Neural progenitor cell (in vitro differentiated cells): ENCODE results near the gene CDS2. TPM values are rescaled to one million over a fixed set of nuclear protein-coding genes. Genes with fewer than 3 reads are reported as not detected.

Experiments
- DNase-seq: peaks from one replicate; pipeline ENCODE4 v3.0.0-alpha.2; 2016; ENCODE audit warnings: low spot score
- H2AFZ ChIP-seq: fragments of 200-600 bp; sonication (generic); replicated peaks from 2 replicates; pipeline ENCODE4 v1.6.1; 2016; ENCODE audit warnings: antibody characterized with exemption
- H3F3A ChIP-seq: fragments of 200-600 bp; sonication (generic); 2 replicates; pipeline ENCODE4 v1.6.1; 2016; ENCODE audit warnings: antibody characterized with exemption, low read depth
- H3K27ac ChIP-seq: fragments of 200-600 bp; sonication (generic); 2 replicates; pipeline ENCODE4 v1.5.1; 2016; ENCODE audit warnings: mild to moderate bottlenecking
- H3K27me3 ChIP-seq: fragments of 200-600 bp; sonication (generic); 2 replicates; pipeline ENCODE4 v1.6.1; 2016; ENCODE audit warnings: mild to moderate bottlenecking, moderate library complexity
- H3K36me3 ChIP-seq: fragments of 200-600 bp; sonication (generic); 2 replicates; pipeline ENCODE4 v1.5.1; 2016
- H3K4me1 ChIP-seq: fragments of 200-600 bp; sonication (generic); 2 replicates; pipeline ENCODE4 v1.6.1; 2016; ENCODE audit warnings: mixed run types
- H3K4me2 ChIP-seq: fragments of 200-600 bp; sonication (generic); 2 replicates; pipeline ENCODE4 v1.6.1; 2016
- H3K4me3 ChIP-seq: fragments of 200-600 bp; sonication (generic); 2 replicates; pipeline ENCODE4 v1.5.1; 2016
- H3K79me2 ChIP-seq: fragments of 200-600 bp; sonication (generic); 2 replicates; pipeline ENCODE4 v1.6.1; 2016; ENCODE audit warnings: low read depth
- H3K9ac ChIP-seq: fragments of 200-600 bp; sonication (generic); 2 replicates; pipeline ENCODE4 v1.6.1; 2016
- H3K9me3 ChIP-seq: fragments of 200-600 bp; sonication (generic); 2 replicates; pipeline ENCODE4 v1.5.1; 2016; ENCODE audit warnings: low read depth
- H4K20me1 ChIP-seq: fragments of 200-600 bp; sonication (generic); 2 replicates; pipeline ENCODE4 v1.6.1; 2016; ENCODE audit warnings: low read depth
- H3K27ac Mint-ChIP-seq: 3 replicates; pipeline ENCODE4 v1.8.0; 2021; ENCODE audit warnings: mixed read lengths
- H3K27me3 Mint-ChIP-seq: 2 replicates; pipeline ENCODE4 v1.8.0; 2022; ENCODE audit warnings: low read depth, mild to moderate bottlenecking, inconsistent platforms, moderate library complexity, mixed read lengths; ENCODE audit not compliant: insufficient read depth
- H3K36me3 Mint-ChIP-seq: 3 replicates; pipeline ENCODE4 v1.8.0; 2021; ENCODE audit warnings: mixed read lengths
- H3K4me1 Mint-ChIP-seq: 3 replicates; pipeline ENCODE4 v1.8.0; 2021; ENCODE audit warnings: mixed read lengths
- H3K4me3 Mint-ChIP-seq: 3 replicates; pipeline ENCODE4 v1.8.0; 2021; ENCODE audit warnings: mild to moderate bottlenecking, moderate library complexity, mixed read lengths
- H3K9me3 Mint-ChIP-seq: 3 replicates; pipeline ENCODE4 v1.8.0; 2020; ENCODE audit warnings: mixed read lengths
- EZH2 ChIP-seq: fragments of 200-600 bp; sonication (generic); IDR thresholded peaks from 2 replicates; pipeline ENCODE4 v1.6.1; 2017; ENCODE audit warnings: antibody characterized with exemption, mild to moderate bottlenecking, moderate library complexity
- EZH2phosphoT487 ChIP-seq: fragments of 200-600 bp; sonication (generic); IDR thresholded peaks from 2 replicates; pipeline ENCODE4 v1.6.1; 2017; ENCODE audit warnings: antibody characterized with exemption
- total RNA-seq: library from RNA; depleted of rRNA; stranded (reverse); fragments of >200 nt; gene quantifications from 2 replicates; pipeline ENCODE4 v1.2.3, GENCODE V29; 2015; ENCODE audit warnings: low replicate concordance
- TF ChIP-seq, protein P1 (sequence below): fragments of 200-600 bp; sonication (generic); IDR thresholded peaks from 2 replicates; pipeline ENCODE4 v1.5.1; 2017; ENCODE audit warnings: antibody characterized with exemption, mild to moderate bottlenecking

The CDS2 gene
- total RNA-seq, 1 donor from 2014 or later = 59.8 TPM

- peaks cover 13% of the 10 kb centered on the region for H3K36me3 Mint-ChIP-seq
- Histone ChIP-seq H3K4me3 (no peak overlapping the region), H3K27me3 (no peaks in the 10 kb centered on the region), H3K79me2 (peaks cover 11% of the 10 kb centered on the region), H3K4me2 (no peak overlapping the region), H3F3A (no peaks in the 10 kb centered on the region), H3K27ac (no peak overlapping the region), H4K20me1 (peaks cover 26% of the 10 kb centered on the region), H3K9ac (no peak overlapping the region), H3K36me3 (no peaks in the 10 kb centered on the region), H3K4me1 (no peaks in the 10 kb centered on the region), H3K9me3 (no peaks in the 10 kb centered on the region), H2AFZ (no peak overlapping the region)
- H3K4me3 Mint-ChIP-seq = no peak overlapping the region
- H3K9me3 Mint-ChIP-seq = no peaks in the 10 kb centered on the region
- no peak for DNase-seq
- no peak for TF ChIP-seq EZH2phosphoT487
- TF ChIP-seq, protein P1, sequence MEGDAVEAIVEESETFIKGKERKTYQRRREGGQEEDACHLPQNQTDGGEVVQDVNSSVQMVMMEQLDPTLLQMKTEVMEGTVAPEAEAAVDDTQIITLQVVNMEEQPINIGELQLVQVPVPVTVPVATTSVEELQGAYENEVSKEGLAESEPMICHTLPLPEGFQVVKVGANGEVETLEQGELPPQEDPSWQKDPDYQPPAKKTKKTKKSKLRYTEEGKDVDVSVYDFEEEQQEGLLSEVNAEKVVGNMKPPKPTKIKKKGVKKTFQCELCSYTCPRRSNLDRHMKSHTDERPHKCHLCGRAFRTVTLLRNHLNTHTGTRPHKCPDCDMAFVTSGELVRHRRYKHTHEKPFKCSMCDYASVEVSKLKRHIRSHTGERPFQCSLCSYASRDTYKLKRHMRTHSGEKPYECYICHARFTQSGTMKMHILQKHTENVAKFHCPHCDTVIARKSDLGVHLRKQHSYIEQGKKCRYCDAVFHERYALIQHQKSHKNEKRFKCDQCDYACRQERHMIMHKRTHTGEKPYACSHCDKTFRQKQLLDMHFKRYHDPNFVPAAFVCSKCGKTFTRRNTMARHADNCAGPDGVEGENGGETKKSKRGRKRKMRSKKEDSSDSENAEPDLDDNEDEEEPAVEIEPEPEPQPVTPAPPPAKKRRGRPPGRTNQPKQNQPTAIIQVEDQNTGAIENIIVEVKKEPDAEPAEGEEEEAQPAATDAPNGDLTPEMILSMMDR = no peak
- no peak for TF ChIP-seq EZH2
- peaks cover 13% of the 10 kb centered on the region for H3K4me1 Mint-ChIP-seq
- peak overlapping the region; percentile 35 for H3K27ac Mint-ChIP-seq
- H3K27me3 Mint-ChIP-seq = no peaks in the 10 kb centered on the region
Observed at GRCh38 chr20:5177071-5177470, 50.3 kb downstream of the CDS2 start.

- Histone ChIP-seq H2AFZ (no peak overlapping the region), H4K20me1 (peaks cover 17% of the 10 kb centered on the region), H3K4me3 (no peak overlapping the region), H3K4me1 (no peaks in the 10 kb centered on the region), H3K4me2 (no peak overlapping the region), H3F3A (no peaks in the 10 kb centered on the region), H3K9ac (no peak overlapping the region), H3K36me3 (no peaks in the 10 kb centered on the region), H3K27ac (no peak overlapping the region), H3K27me3 (no peaks in the 10 kb centered on the region), H3K9me3 (no peaks in the 10 kb centered on the region), H3K79me2 (peaks cover 1% of the 10 kb centered on the region)
- Mint-ChIP-seq H3K36me3 (peaks cover 15% of the 10 kb centered on the region), H3K9me3 (no peaks in the 10 kb centered on the region), H3K27ac (no peak overlapping the region), H3K4me1 (peaks cover 8% of the 10 kb centered on the region), H3K27me3 (no peaks in the 10 kb centered on the region), H3K4me3 (no peak overlapping the region)
- no peak for DNase-seq
- TF ChIP-seq, protein P1 = no peak
- no peak for TF ChIP-seq EZH2phosphoT487
- no peak for TF ChIP-seq EZH2
Observed at GRCh38 chr20:5178046-5178445, 51.2 kb downstream of the CDS2 start.

DNA sequence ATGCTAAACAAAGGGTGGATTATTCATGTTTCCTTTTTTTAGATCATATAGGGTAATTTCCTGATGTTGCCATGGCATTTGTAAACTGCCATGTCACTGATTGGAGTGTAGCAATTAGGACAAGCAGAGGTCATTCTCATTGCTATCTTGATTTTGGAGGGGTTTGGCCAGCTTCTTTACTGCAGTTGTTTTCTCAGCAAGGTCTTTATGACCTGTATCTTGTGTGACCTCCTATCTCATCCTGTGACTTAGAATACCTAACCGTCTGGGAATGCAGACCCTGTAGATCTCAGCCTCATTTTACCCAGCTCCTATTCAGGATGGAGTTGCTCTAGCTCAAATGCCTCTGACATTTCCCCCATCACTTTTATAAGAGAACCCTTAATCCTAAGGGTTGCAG is 53.6 kb downstream of the CDS2 start:
- H3K36me3 Mint-ChIP-seq = peaks cover 16% of the 10 kb centered on the region
- H3K36me3 ChIP-seq = no peaks in the 10 kb centered on the region
- H3K9me3 ChIP-seq = no peaks in the 10 kb centered on the region
- no peak overlapping the region for H3K4me2 ChIP-seq
- H3K27me3 ChIP-seq = no peaks in the 10 kb centered on the region
- DNase-seq = no peak
- H3K4me1 Mint-ChIP-seq = peaks cover 3% of the 10 kb centered on the region
- no peak overlapping the region for H3K4me3 Mint-ChIP-seq
- no peaks in the 10 kb centered on the region for H3K9me3 Mint-ChIP-seq
- H3K79me2 ChIP-seq = no peaks in the 10 kb centered on the region
- H3K4me1 ChIP-seq = no peaks in the 10 kb centered on the region
- no peak overlapping the region for H3K4me3 ChIP-seq
- TF ChIP-seq, protein P1 = no peak
- H3K9ac ChIP-seq = no peak overlapping the region
- H4K20me1 ChIP-seq = peaks cover 7% of the 10 kb centered on the region
- no peaks in the 10 kb centered on the region for H3K27me3 Mint-ChIP-seq
- no peak overlapping the region for H3K27ac Mint-ChIP-seq
- no peak overlapping the region for H2AFZ ChIP-seq
- no peak overlapping the region for H3K27ac ChIP-seq
- no peaks in the 10 kb centered on the region for H3F3A ChIP-seq

- no peaks in the 10 kb centered on the region for H3K9me3 ChIP-seq
- H3K27me3 ChIP-seq = no peaks in the 10 kb centered on the region
- H3K27ac ChIP-seq = no peak overlapping the region
- no peak for DNase-seq
- no peaks in the 10 kb centered on the region for H3F3A ChIP-seq
- no peak overlapping the region for H2AFZ ChIP-seq
- no peak overlapping the region for H3K4me3 ChIP-seq
- Mint-ChIP-seq H3K9me3 (no peaks in the 10 kb centered on the region), H3K4me1 (no peaks in the 10 kb centered on the region), H3K4me3 (no peak overlapping the region), H3K27ac (no peak overlapping the region), H3K27me3 (no peaks in the 10 kb centered on the region), H3K36me3 (peaks cover 16% of the 10 kb centered on the region)
- TF ChIP-seq EZH2 (no peak), EZH2phosphoT487 (no peak)
- TF ChIP-seq, protein P1 = no peak
- H3K4me1 ChIP-seq = no peaks in the 10 kb centered on the region
- no peak overlapping the region for H3K9ac ChIP-seq
- H3K36me3 ChIP-seq = no peaks in the 10 kb centered on the region
- H3K4me2 ChIP-seq = no peak overlapping the region
- H3K79me2 ChIP-seq = no peaks in the 10 kb centered on the region
- peaks cover 7% of the 10 kb centered on the region for H4K20me1 ChIP-seq
Observed at GRCh38 chr20:5180933-5181332, 54.1 kb downstream of the CDS2 start.
